ENCODE data around the gene HOXD11.

- TF ChIP-seq CTCF (conservative IDR thresholded peaks at IDR 0.05 in 1 of 2, IDR thresholded peaks at IDR 0.05 in 1 of 2; ENCODE audit: extremely low read depth in 1 of 2, insufficient read depth in 1 of 2, low read depth in 1 of 2, low read length in 2 of 2): no peak
- TF ChIP-seq EZH2 (IDR thresholded peaks at IDR 0.05; ENCODE audit: borderline replicate concordance, low read length): peak; percentile 95
These were observed 25.1 kb upstream of the HOXD11 start for GRCh38 chr2:176081837-176082524.

Measured in mammary epithelial cell (primary cell).